LNCaP clone FGC (cell line): ENCODE measurements around the gene DDX25.
A peak's percentile ranks its signal among the peaks of the same experiment; 100 is the strongest.

Source experiments
- DNase-seq: peaks from one replicate; pipeline ENCODE4 v3.0.0-alpha.2; 2011; ENCODE audit warnings: low read depth
- H3K4me3 ChIP-seq: 2 replicates; pipeline ENCODE4 v1.5.1; 2011; ENCODE audit warnings: mild to moderate bottlenecking, low read depth, low read length, control low read depth
- CTCF ChIP-seq: IDR thresholded peaks from 2 replicates; pipeline ENCODE4 v1.5.1; 2012; ENCODE audit warnings: mild to moderate bottlenecking; ENCODE audit not compliant: control insufficient read depth, insufficient read depth; ENCODE audit errors: extremely low read depth

Gene DDX25

GRCh38 chr11:125950696-125951651 lies 46.7 kb downstream of the DDX25 start:
- no peak for TF ChIP-seq CTCF
- H3K4me3 ChIP-seq = no peak overlapping the region
- no peak for DNase-seq

GRCh38 chr11:125951731-125952130 lies 47.4 kb downstream of the DDX25 start:
- H3K4me3 ChIP-seq = no peak overlapping the region
- TF ChIP-seq CTCF = no peak
- no peak for DNase-seq

- no peak for TF ChIP-seq CTCF
- no peak overlapping the region for H3K4me3 ChIP-seq
- peak; percentile 25 for DNase-seq
These were observed 48.3 kb downstream of the DDX25 start for GRCh38 chr11:125952559-125952958.

GRCh38 chr11:125952973-125953372 lies 48.7 kb downstream of the DDX25 start:
- no peak for TF ChIP-seq CTCF
- peak; percentile 59 for DNase-seq
- H3K4me3 ChIP-seq = no peak overlapping the region

- TF ChIP-seq CTCF = no peak
These were observed 49.2 kb downstream of the DDX25 start for GRCh38 chr11:125953401-125953935.

GRCh38 chr11:125954123-125954944 lies 50.0 kb downstream of the DDX25 start:
- DNase-seq = no peak
- no peak for TF ChIP-seq CTCF
- no peak overlapping the region for H3K4me3 ChIP-seq

More at GRCh38 chr11:125953401-125953935, 49.2 kb downstream of the DDX25 start:
- no peak overlapping the region for H3K4me3 ChIP-seq
- DNase-seq = no peak
